ENCODE data around the gene VPS8.

DNA sequence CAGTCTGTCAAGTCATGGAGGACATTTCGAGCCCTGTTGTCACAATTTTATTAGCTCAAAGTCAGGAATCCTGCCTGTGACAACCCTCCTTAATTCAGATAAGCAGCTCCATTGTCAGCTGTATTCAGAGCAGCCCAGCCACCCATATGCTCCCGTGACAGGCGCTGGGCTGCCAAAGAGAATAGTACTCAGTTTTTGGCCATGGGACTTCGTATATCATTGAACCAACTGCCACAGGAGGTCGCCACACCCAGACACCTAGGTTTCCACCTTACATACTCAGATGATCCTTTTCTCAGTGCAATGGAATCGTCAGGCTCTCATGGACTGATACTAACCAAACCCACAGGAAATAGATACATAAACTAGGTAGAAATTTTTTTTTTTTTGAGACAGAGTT lies 240.7 kb downstream of the VPS8 start:
- TF ChIP-seq, protein P1, sequence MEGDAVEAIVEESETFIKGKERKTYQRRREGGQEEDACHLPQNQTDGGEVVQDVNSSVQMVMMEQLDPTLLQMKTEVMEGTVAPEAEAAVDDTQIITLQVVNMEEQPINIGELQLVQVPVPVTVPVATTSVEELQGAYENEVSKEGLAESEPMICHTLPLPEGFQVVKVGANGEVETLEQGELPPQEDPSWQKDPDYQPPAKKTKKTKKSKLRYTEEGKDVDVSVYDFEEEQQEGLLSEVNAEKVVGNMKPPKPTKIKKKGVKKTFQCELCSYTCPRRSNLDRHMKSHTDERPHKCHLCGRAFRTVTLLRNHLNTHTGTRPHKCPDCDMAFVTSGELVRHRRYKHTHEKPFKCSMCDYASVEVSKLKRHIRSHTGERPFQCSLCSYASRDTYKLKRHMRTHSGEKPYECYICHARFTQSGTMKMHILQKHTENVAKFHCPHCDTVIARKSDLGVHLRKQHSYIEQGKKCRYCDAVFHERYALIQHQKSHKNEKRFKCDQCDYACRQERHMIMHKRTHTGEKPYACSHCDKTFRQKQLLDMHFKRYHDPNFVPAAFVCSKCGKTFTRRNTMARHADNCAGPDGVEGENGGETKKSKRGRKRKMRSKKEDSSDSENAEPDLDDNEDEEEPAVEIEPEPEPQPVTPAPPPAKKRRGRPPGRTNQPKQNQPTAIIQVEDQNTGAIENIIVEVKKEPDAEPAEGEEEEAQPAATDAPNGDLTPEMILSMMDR (IDR thresholded peaks at IDR 0.05; ENCODE audit: insufficient read depth, low read length, poor library complexity, severe bottlenecking) = no peak
- no peak for TF ChIP-seq EZH2phosphoT487 (conservative IDR thresholded peaks at IDR 0.05; ENCODE audit: low read length)

Measured in SU-DHL-6 (cell line).